ENCODE measurements around the gene ALDOC. TPM values are rescaled to one million over a fixed set of nuclear protein-coding genes. Genes with fewer than 3 reads are reported as not detected.

Gene ALDOC
- total RNA-seq, 1 donor from 2014 or later: 73.4 TPM

- H3K27me3 Mint-ChIP-seq: no peaks in the 10 kb centered on the region
These were observed 28.1 kb downstream of the ALDOC start for GRCh38 chr17:28548417-28549130.

GRCh38 chr17:28547623-28548416 is 28.9 kb downstream of the ALDOC start:
- Mint-ChIP-seq H3K27ac (peak overlapping the region; percentile 93), H3K4me3 (peak overlapping the region; percentile 97), H3K4me1 (peaks cover 88% of the 10 kb centered on the region), H3K9me3 (no peaks in the 10 kb centered on the region), H3K27me3 (no peaks in the 10 kb centered on the region), H3K36me3 (ENCODE audit: low read depth) (peaks cover 52% of the 10 kb centered on the region)
- ATAC-seq (ENCODE audit: low read depth) (peak; percentile 29), DNase-seq (peak; percentile 40)
- intact Hi-C loops (cut with micrococcal nuclease): loop anchor here (5.0 kb wide), 1 partner anchor 179 kb away; the partner anchor contains the start of genes NEK8 and TLCD1
- POLR2A ChIA-PET: interaction anchor here (0.6 to 7.1 kb wide), 11 partner anchors 11 to 174 kb away, joined by 3 to 160 read pairs (median 9); partner anchors contain the start of genes ALDOC, BLTP2, PIGS and SDF2
- CTCF ChIA-PET: interaction anchor here (0.6 to 3.9 kb wide), 9 partner anchors 10 to 64 kb away, joined by 3 to 32 read pairs (median 3); partner anchors contain the start of genes PIGS and RSKR
- TF ChIP-seq CTCF (IDR thresholded peaks at IDR 0.05): no peak

More at GRCh38 chr17:28548417-28549130, 28.1 kb downstream of the ALDOC start:
- H3K36me3 Mint-ChIP-seq (ENCODE audit: low read depth): peaks cover 58% of the 10 kb centered on the region
- ChIA-PET CTCF (interaction anchor here (1.2 to 3.9 kb wide), 7 partner anchors 20 to 63 kb away, joined by 3 to 32 read pairs (median 4); partner anchors contain the start of genes PIGS and RSKR), POLR2A (interaction anchor here (0.6 to 7.1 kb wide), 8 partner anchors 11 to 96 kb away, joined by 3 to 160 read pairs (median 16); partner anchors contain the start of genes ALDOC, BLTP2, PIGS and SPAG5)
- TF ChIP-seq CTCF (IDR thresholded peaks at IDR 0.05): peak; percentile 22
- peak overlapping the region; percentile 93 for H3K27ac Mint-ChIP-seq
- H3K4me1 Mint-ChIP-seq: peaks cover 88% of the 10 kb centered on the region
- peak overlapping the region; percentile 97 for H3K4me3 Mint-ChIP-seq
- intact Hi-C loops (cut with micrococcal nuclease): loop anchor here (1.0 to 5.0 kb wide), 3 partner anchors 29 to 179 kb away; partner anchors contain the start of genes NEK8 and TLCD1
- no peak for ATAC-seq (ENCODE audit: low read depth)
- no peaks in the 10 kb centered on the region for H3K9me3 Mint-ChIP-seq
- DNase-seq: no peak

- DNase-seq: no peak
- intact Hi-C loops (cut with micrococcal nuclease): loop anchor here (5.0 kb wide), 1 partner anchor 180 kb away; the partner anchor contains the start of genes NEK8 and TLCD1
- Mint-ChIP-seq H3K36me3 (ENCODE audit: low read depth) (peaks cover 49% of the 10 kb centered on the region), H3K9me3 (no peaks in the 10 kb centered on the region), H3K4me1 (peaks cover 85% of the 10 kb centered on the region), H3K27me3 (no peaks in the 10 kb centered on the region), H3K27ac (peak overlapping the region; percentile 93), H3K4me3 (peak overlapping the region; percentile 97)
- TF ChIP-seq CTCF (IDR thresholded peaks at IDR 0.05): no peak
- ATAC-seq (ENCODE audit: low read depth): no peak
- POLR2A ChIA-PET: interaction anchor here (0.6 to 7.1 kb wide), 11 partner anchors 10 to 180 kb away, joined by 3 to 160 read pairs (median 5); partner anchors contain the start of genes ALDOC, BLTP2, PIGS and SDF2
- CTCF ChIA-PET: interaction anchor here (0.6 to 3.9 kb wide), 8 partner anchors 10 to 65 kb away, joined by 3 to 32 read pairs (median 4); partner anchors contain the start of genes PIGS and RSKR
These were observed 29.5 kb downstream of the ALDOC start for GRCh38 chr17:28547096-28547622.

GRCh38 chr17:28545787-28546415 is 30.8 kb downstream of the ALDOC start:
- intact Hi-C loops (cut with micrococcal nuclease): loop anchor here (5.0 kb wide), 1 partner anchor 181 kb away; the partner anchor contains the start of genes NEK8 and TLCD1
- H3K27me3 Mint-ChIP-seq: no peaks in the 10 kb centered on the region
- no peak overlapping the region for H3K4me3 Mint-ChIP-seq
- CTCF ChIA-PET: interaction anchor here (3.9 kb wide), 1 partner anchor 66 kb away, joined by 32 read pairs; the partner anchor contains the start of gene RSKR
- H3K27ac Mint-ChIP-seq: peak overlapping the region; percentile 0
- TF ChIP-seq CTCF (IDR thresholded peaks at IDR 0.05): no peak
- H3K36me3 Mint-ChIP-seq (ENCODE audit: low read depth): peaks cover 41% of the 10 kb centered on the region
- DNase-seq (no peak), ATAC-seq (ENCODE audit: low read depth) (no peak)
- H3K4me1 Mint-ChIP-seq: peaks cover 74% of the 10 kb centered on the region
- POLR2A ChIA-PET: interaction anchor here (0.8 to 6.2 kb wide), 6 partner anchors 9 to 99 kb away, joined by 3 to 80 read pairs (median 4); partner anchors contain the start of genes BLTP2, PIGS and SPAG5
- H3K9me3 Mint-ChIP-seq: no peaks in the 10 kb centered on the region

All from activated B cell treated with CpG ODN at 0.5 μM for 24 hours (primary cell).